H1 (cell line): ENCODE results near the gene ACTR3C. TPM values are rescaled to one million over a fixed set of nuclear protein-coding genes. Genes with fewer than 3 reads are reported as not detected.
A peak's percentile ranks its signal among the peaks of the same experiment; 100 is the strongest.
"Not testable (repeated sequence)": the region's sequence is repeated elsewhere in the genome, so short reads cannot be mapped to it uniquely, and the experiment has no call there.

Experiments
- CTCF ChIA-PET: fragments of 300-600 bp; sonication (Branson Sonifier 250); formaldehyde crosslinking; loops from one replicate; lab custom pipeline; 2021; ENCODE audit not compliant: partially characterized antibody; lab: Charles Lee
- POLR2A ChIA-PET: fragments of 300-600 bp; sonication (Branson Sonifier 250); formaldehyde crosslinking; loops from one replicate; lab custom pipeline; 2021; ENCODE audit warnings: inconsistent platforms; ENCODE audit not compliant: partially characterized antibody; lab: Charles Lee
- DNase-seq, 2 experiments: peaks; one replicate each; pipeline versions ENCODE4 v3.0.0 to v3.0.0-alpha.2; 2010 to 2022; ENCODE audit warnings: low spot score in 2 of 2, low read depth in 1 of 2, mixed read lengths in 1 of 2
- FAIRE-seq: peaks from 2 replicates; lab custom pipeline; 2011; peaks lifted over from hg19 to GRCh38; lab: Jason Lieb, UNC
- H2AFZ ChIP-seq: 2 replicates; pipeline ENCODE4 v1.8.1; 2012; ENCODE audit warnings: low read length, inconsistent platforms
- H2AK5ac ChIP-seq: 2 replicates; pipeline ENCODE4 v1.6.1; 2013; ENCODE audit warnings: low read depth, low read length
- H2BK120ac ChIP-seq: replicated peaks from 2 replicates; pipeline ENCODE3; 2013; ENCODE audit warnings: low read depth, low read length, inconsistent platforms
- H2BK12ac ChIP-seq: 2 replicates; pipeline ENCODE4 v1.6.1; 2013; ENCODE audit warnings: low read depth, low read length
- H2BK15ac ChIP-seq: 2 replicates; pipeline ENCODE4 v1.6.1; 2013; ENCODE audit warnings: low read length
- H2BK20ac ChIP-seq: 2 replicates; pipeline ENCODE4 v1.6.1; 2013; ENCODE audit warnings: low read length
- H2BK5ac ChIP-seq: 2 replicates; pipeline ENCODE4 v1.6.1; 2013; ENCODE audit warnings: low read depth, low read length
- H3K14ac ChIP-seq: 2 replicates; pipeline ENCODE4 v1.6.1; 2013; ENCODE audit warnings: inconsistent platforms; ENCODE audit not compliant: insufficient read length
- H3K18ac ChIP-seq: 2 replicates; pipeline ENCODE4 v1.6.1; 2013; ENCODE audit warnings: low read length; ENCODE audit errors: extremely low read depth
- H3K23ac ChIP-seq: 2 replicates; pipeline ENCODE4 v1.6.1; 2013; ENCODE audit warnings: inconsistent platforms; ENCODE audit not compliant: insufficient read length
- H3K23me2 ChIP-seq: 2 replicates; pipeline ENCODE4 v1.6.1; 2013; ENCODE audit warnings: low read depth, low read length
- H3K27ac ChIP-seq: 2 replicates; pipeline ENCODE4 v1.6.1; 2011; ENCODE audit warnings: low read depth, low read length, inconsistent platforms
- H3K27me3 ChIP-seq, 4 experiments: replicated peaks in 1 of 4; 1 replicate in 1 of 4; 2 replicates in 3 of 4; pipeline versions ENCODE4 v1.6.1 to v1.8.1; 2011 to 2013; ENCODE audit warnings: low read length in 3 of 4, mild to moderate bottlenecking in 3 of 4, inconsistent platforms in 2 of 4, mixed read lengths in 2 of 4, moderate library complexity in 1 of 4; ENCODE audit not compliant: control insufficient read depth in 3 of 4, insufficient read depth in 3 of 4; ENCODE audit errors: extremely low read depth in 1 of 4
- H3K36me3 ChIP-seq, 4 experiments: 2 replicates each; pipeline versions ENCODE4 v1.6.1 to v1.8.1; 2011 to 2013; ENCODE audit warnings: mild to moderate bottlenecking in 4 of 4, low read length in 3 of 4, moderate library complexity in 2 of 4, control low read depth in 1 of 4, inconsistent platforms in 1 of 4; ENCODE audit not compliant: insufficient read depth in 4 of 4, control insufficient read depth in 2 of 4
- H3K4ac ChIP-seq: replicated peaks from 2 replicates; pipeline ENCODE3; 2013; ENCODE audit warnings: low read length, low read depth, mixed read lengths, inconsistent platforms; ENCODE audit not compliant: insufficient read length
- H3K4me1 ChIP-seq, 4 experiments: replicated peaks in 1 of 4; 1 replicate in 1 of 4; 2 replicates in 3 of 4; pipeline versions ENCODE4 v1.6.1 to v1.8.1; 2011 to 2013; ENCODE audit warnings: low read length in 3 of 4, inconsistent platforms in 2 of 4, mixed read lengths in 1 of 4; ENCODE audit not compliant: insufficient read depth in 4 of 4, control insufficient read depth in 3 of 4
- H3K4me2 ChIP-seq, 2 experiments: 2 replicates each; pipeline versions ENCODE4 v1.6.1 to v1.8.1; 2011 to 2013; ENCODE audit warnings: low read depth in 2 of 2, low read length in 2 of 2, control low read depth in 1 of 2, inconsistent platforms in 1 of 2, mild to moderate bottlenecking in 1 of 2; ENCODE audit not compliant: insufficient read depth in 1 of 2
- H3K4me3 ChIP-seq, 4 experiments: fragments of 200-600, 300-600 bp in 1 of 4; sonication (generic), shearing (Covaris generic), sonication (Bioruptor Twin) in 1 of 4; 2 replicates each; pipeline versions ENCODE4 v1.5.1 to v1.8.1; 2011 to 2016; ENCODE audit warnings: low read length in 4 of 4, low read depth in 3 of 4, control low read depth in 2 of 4, inconsistent platforms in 2 of 4, mild to moderate bottlenecking in 2 of 4, mixed read lengths in 1 of 4, moderate library complexity in 1 of 4; ENCODE audit not compliant: insufficient read depth in 2 of 4; ENCODE audit errors: extremely low read depth in 1 of 4
- H3K56ac ChIP-seq: replicated peaks from 2 replicates; pipeline ENCODE3; 2013; ENCODE audit warnings: low read depth, mild to moderate bottlenecking, mixed read lengths, low read length, inconsistent platforms; ENCODE audit not compliant: insufficient read length
- H3K79me1 ChIP-seq: 2 replicates; pipeline ENCODE4 v1.6.1; 2013; ENCODE audit warnings: low read depth, low read length, control low read depth
- H3K79me2 ChIP-seq, 2 experiments: 2 replicates each; pipeline versions ENCODE4 v1.6.1 to v1.8.1; 2012 to 2013; ENCODE audit warnings: low read length in 2 of 2, mild to moderate bottlenecking in 2 of 2, inconsistent platforms in 1 of 2; ENCODE audit not compliant: insufficient read depth in 2 of 2, control insufficient read depth in 1 of 2
- H3K9ac ChIP-seq, 4 experiments: replicated peaks in 1 of 4; 1 replicate in 1 of 4; 2 replicates in 3 of 4; pipeline versions ENCODE4 v1.6.1 to v1.8.1; 2011 to 2013; ENCODE audit warnings: low read depth in 3 of 4, low read length in 3 of 4, control low read depth in 2 of 4, mild to moderate bottlenecking in 2 of 4, moderate library complexity in 2 of 4, inconsistent platforms in 1 of 4; ENCODE audit errors: extremely low read depth in 1 of 4
- H3K9me3 ChIP-seq, 2 experiments: 2 replicates each; pipeline versions ENCODE4 v1.6.1 to v1.8.1; 2012 to 2013; ENCODE audit warnings: mild to moderate bottlenecking in 2 of 2, moderate library complexity in 2 of 2, control low read depth in 1 of 2, inconsistent platforms in 1 of 2, low read depth in 1 of 2, low read length in 1 of 2, mixed read lengths in 1 of 2; ENCODE audit not compliant: insufficient read depth in 2 of 2
- H4K20me1 ChIP-seq, 2 experiments: replicated peaks in 1 of 2; 2 replicates each; pipeline versions ENCODE3 to v1.8.1; 2011 to 2013; ENCODE audit warnings: inconsistent platforms in 2 of 2, low read length in 2 of 2, mild to moderate bottlenecking in 1 of 2; ENCODE audit not compliant: insufficient read depth in 2 of 2, control insufficient read depth in 1 of 2
- H4K5ac ChIP-seq: 2 replicates; pipeline ENCODE4 v1.6.1; 2013; ENCODE audit warnings: low read length, low read depth, mixed read lengths, inconsistent platforms; ENCODE audit not compliant: insufficient read length
- H4K8ac ChIP-seq: 2 replicates; pipeline ENCODE4 v1.8.0; 2013; ENCODE audit warnings: mild to moderate bottlenecking, moderate library complexity, low read length, inconsistent platforms; ENCODE audit not compliant: insufficient read depth; ENCODE audit errors: extremely low read depth
- H4K91ac ChIP-seq: replicated peaks from 2 replicates; pipeline ENCODE3; 2013; ENCODE audit warnings: low read length, mixed read lengths, inconsistent platforms; ENCODE audit not compliant: insufficient read length
- EZH2 ChIP-seq: fragments of 200-600 bp; sonication (generic); IDR thresholded peaks from 2 replicates; pipeline ENCODE4 v1.7.1; 2012; ENCODE audit warnings: low read depth, mild to moderate bottlenecking, moderate library complexity, low read length, inconsistent platforms; ENCODE audit not compliant: severe bottlenecking
- KDM4A ChIP-seq: IDR thresholded peaks from one replicate; pipeline ENCODE4 v1.7.1; 2012; ENCODE audit warnings: low read depth, mild to moderate bottlenecking, moderate library complexity, low read length, inconsistent platforms; ENCODE audit not compliant: severe bottlenecking
- SUZ12 ChIP-seq: fragments of 200-600 bp; sonication (generic); IDR thresholded peaks from 2 replicates; pipeline ENCODE4 v1.6.1; 2012; ENCODE audit warnings: mild to moderate bottlenecking, inconsistent platforms, low read length, moderate library complexity, mixed read lengths
- WGBS, 2 experiments: shearing (Covaris generic) in 1 of 2; methylation state at CpG; one replicate each; pipeline versions ENCODE4 v1.1.6 to v1.1.7; 2013 to 2015; ENCODE audit warnings: low lambda C conversion rate in 2 of 2, mixed read lengths in 2 of 2, inconsistent platforms in 1 of 2, low coverage in 1 of 2, missing lambda C conversion rate in 1 of 2; ENCODE audit not compliant: insufficient replicate concordance in 2 of 2, insufficient coverage in 1 of 2, insufficient read length in 1 of 2; ENCODE audit errors: extremely low coverage in 1 of 2, missing lambda C conversion rate in 1 of 2; 5-methylcytosine and 5-hydroxymethylcytosine counted together
- polyA plus RNA-seq, 7 experiments: library from polyadenylated mRNA; depleted of rRNA in 3 of 7; stranded (reverse) in 5 of 7; unstranded in 2 of 7; fragments of >200 nt in 5 of 7; fragments of 200-250 nt in 2 of 7; gene quantifications; 1 replicate in 5 of 7; 2 replicates in 1 of 7; 4 replicates in 1 of 7; pipeline versions ENCODE4 v1.2.1 to v1.2.3, GENCODE V29; 2011 to 2013; ENCODE audit warnings: missing spikeins in 2 of 7, mixed read lengths in 2 of 7
- total RNA-seq: library from RNA; stranded (reverse); fragmentation: NEBNext Ultra II Directional; extraction: Animal tissue kit (Norgen Biotek cat#: 25700); gene quantifications from 2 replicates; pipeline ENCODE4 v1.2.1, GENCODE V29; 2021

Gene ACTR3C
- total and polyA plus RNA-seq, 2 of the 8 experiments (the other 6 are each of a cell fraction or from before 2014, with no cell fraction given) = 1.5 TPM; not detected in 1

DNA sequence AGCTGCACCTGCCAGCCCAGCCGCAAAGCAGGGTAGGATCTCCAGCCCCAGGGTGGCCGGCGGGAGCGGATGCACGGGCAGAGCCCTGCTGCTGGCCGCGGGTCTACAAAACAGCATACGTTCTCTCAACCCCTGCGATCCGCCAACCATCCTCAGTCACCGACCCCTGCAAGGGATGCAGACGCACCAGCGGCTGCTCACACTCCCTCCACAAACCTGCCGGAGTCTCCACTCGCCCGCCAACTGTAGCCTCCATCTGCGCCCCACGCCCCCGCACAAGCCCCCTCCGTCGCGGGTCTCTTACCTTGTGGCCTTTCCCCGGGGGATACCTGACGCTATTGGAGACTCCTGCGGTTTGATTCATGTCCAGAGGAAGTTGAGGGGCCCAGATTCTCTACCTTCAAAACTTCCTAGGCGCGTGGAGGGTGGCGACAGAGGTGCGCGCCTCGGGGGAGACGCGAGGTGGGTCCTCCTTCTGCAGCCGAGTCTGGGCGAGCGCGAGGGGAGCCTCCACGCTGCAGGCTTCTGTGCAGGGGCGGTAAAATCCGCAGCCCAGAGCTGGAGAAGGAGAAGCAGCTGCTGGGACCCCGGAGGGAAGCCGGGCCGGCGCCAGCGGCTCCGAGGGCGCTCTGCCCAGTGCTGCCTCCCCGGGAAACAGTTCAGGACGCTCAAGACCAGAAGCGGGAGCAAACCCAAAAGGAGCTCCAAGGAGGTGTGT is 103.2 kb downstream of the ACTR3C start:
- H3K9ac ChIP-seq, H2AFZ ChIP-seq, CTCF ChIA-PET, H2BK12ac ChIP-seq, H3K36me3 ChIP-seq, H2AK5ac ChIP-seq, H3K4ac ChIP-seq, H4K5ac ChIP-seq, H3K27ac ChIP-seq, H3K79me1 ChIP-seq, H3K23me2 ChIP-seq, H2BK5ac ChIP-seq, H3K9me3 ChIP-seq, H2BK15ac ChIP-seq, H4K91ac ChIP-seq, H3K18ac ChIP-seq, H3K56ac ChIP-seq, H3K23ac ChIP-seq, H2BK120ac ChIP-seq, POLR2A ChIA-PET, FAIRE-seq, H3K4me1 ChIP-seq, H4K20me1 ChIP-seq, H3K14ac ChIP-seq, H2BK20ac ChIP-seq, H4K8ac ChIP-seq, H3K79me2 ChIP-seq: not testable (repeated sequence)
- H3K27me3 ChIP-seq = peaks cover 8 to 21% (median 20%) of the 10 kb centered on the region in 4 experiments
- TF ChIP-seq EZH2 = peak; percentile 70
- TF ChIP-seq SUZ12 = peak; percentile 54; the same call in 1 of the 2 replicates
- TF ChIP-seq KDM4A = peak; percentile 15
- peak in 1 of 2 experiments; percentile 71 for DNase-seq
- WGBS, 2 experiments = 2% methylated on average over 23 of the region's 50 CpGs; no CpG with 5 or more reads in 1 of the 2 experiments
- peak overlapping the region; percentile 81 to 85 for H3K4me2 ChIP-seq
- peak overlapping the region; percentile 12 to 58 (median 30); a peak in 7 of 8 replicates for H3K4me3 ChIP-seq
